GM18508 (cell line): ENCODE measurements around the gene KLHL40.

ENCODE experiments used
- ATAC-seq: cut with Tn5 transposase; IDR thresholded peaks from one replicate; pipeline ENCODE4 v1.9.1; 2021; ENCODE audit warnings: moderate number of reproducible peaks; ENCODE audit not compliant: insufficient read depth, unreplicated experiment

KLHL40 gene

GRCh38 chr3:42667523-42668412 is 17.6 kb upstream of the KLHL40 start:
- ATAC-seq: no peak

GRCh38 chr3:42668413-42668760 is 16.9 kb upstream of the KLHL40 start:
- no peak for ATAC-seq

GRCh38 chr3:42668793-42669217 is 16.5 kb upstream of the KLHL40 start:
- no peak for ATAC-seq

- no peak for ATAC-seq
Observed at GRCh38 chr3:42670051-42670576, 15.2 kb upstream of the KLHL40 start.

GRCh38 chr3:42670670-42671069 is 14.7 kb upstream of the KLHL40 start:
- no peak for ATAC-seq

GRCh38 chr3:42672515-42672914 is 12.8 kb upstream of the KLHL40 start:
- no peak for ATAC-seq

- no peak for ATAC-seq
Observed at GRCh38 chr3:42673082-42673481, 12.3 kb upstream of the KLHL40 start.

GRCh38 chr3:42674146-42674545 is 11.2 kb upstream of the KLHL40 start:
- ATAC-seq: no peak

- no peak for ATAC-seq
Observed at GRCh38 chr3:42675909-42676308, 9.4 kb upstream of the KLHL40 start.

- no peak for ATAC-seq
Observed at GRCh38 chr3:42678447-42678846, 6.9 kb upstream of the KLHL40 start.

- no peak for ATAC-seq
Observed at GRCh38 chr3:42680271-42680670, 5.1 kb upstream of the KLHL40 start.

- no peak for ATAC-seq
Observed at GRCh38 chr3:42680806-42681205, 4.5 kb upstream of the KLHL40 start.

- no peak for ATAC-seq
Observed at GRCh38 chr3:42681361-42682038, 3.8 kb upstream of the KLHL40 start.

- ATAC-seq: no peak
Observed at GRCh38 chr3:42682301-42683070, 2.9 kb upstream of the KLHL40 start.

GRCh38 chr3:42683875-42684598 is 1.3 kb upstream of the KLHL40 start:
- no peak for ATAC-seq

GRCh38 chr3:42684632-42685362 is 540 bp upstream of the KLHL40 start:
- no peak for ATAC-seq

GRCh38 chr3:42685891-42686820 is 819 bp downstream of the KLHL40 start:
- no peak for ATAC-seq
